Mucosa of rectum (tissue), 2 donors: Measurements from ENCODE around the gene CRB2.

ENCODE experiments used
- H3K27ac ChIP-seq, 2 donors: one replicate each; pipeline ENCODE4 v1.7.0; 2013; ENCODE audit warnings: inconsistent platforms in 2 of 2, low read depth in 2 of 2, low read length in 2 of 2
- H3K27me3 ChIP-seq, 2 donors: one replicate each; pipeline ENCODE4 v1.7.0; 2013; ENCODE audit warnings: low read length in 2 of 2; ENCODE audit not compliant: control insufficient read depth in 2 of 2, insufficient read depth in 2 of 2
- H3K36me3 ChIP-seq, 2 donors: one replicate each; pipeline ENCODE4 v1.7.0; 2013; ENCODE audit warnings: low read length in 2 of 2; ENCODE audit not compliant: control insufficient read depth in 2 of 2, insufficient read depth in 2 of 2
- H3K4me1 ChIP-seq, 2 donors: one replicate each; pipeline ENCODE4 v1.7.0; 2013; ENCODE audit warnings: low read length in 2 of 2, mild to moderate bottlenecking in 1 of 2; ENCODE audit not compliant: control insufficient read depth in 2 of 2, insufficient read depth in 2 of 2
- H3K4me3 ChIP-seq, 2 donors: one replicate each; pipeline ENCODE4 v1.7.0; 2013; ENCODE audit warnings: low read length in 2 of 2
- H3K9ac ChIP-seq, 2 donors: one replicate each; pipeline ENCODE4 v1.7.0; 2013; ENCODE audit warnings: low read length in 2 of 2, low read depth in 1 of 2, mild to moderate bottlenecking in 1 of 2
- H3K9me3 ChIP-seq, 2 donors: one replicate each; pipeline ENCODE4 v1.7.0; 2013; ENCODE audit warnings: low read length in 2 of 2; ENCODE audit not compliant: control insufficient read depth in 2 of 2
- donor health status: healthy.
- donor health status: Normal muscosa, but diverticular disease.

Gene CRB2

DNA sequence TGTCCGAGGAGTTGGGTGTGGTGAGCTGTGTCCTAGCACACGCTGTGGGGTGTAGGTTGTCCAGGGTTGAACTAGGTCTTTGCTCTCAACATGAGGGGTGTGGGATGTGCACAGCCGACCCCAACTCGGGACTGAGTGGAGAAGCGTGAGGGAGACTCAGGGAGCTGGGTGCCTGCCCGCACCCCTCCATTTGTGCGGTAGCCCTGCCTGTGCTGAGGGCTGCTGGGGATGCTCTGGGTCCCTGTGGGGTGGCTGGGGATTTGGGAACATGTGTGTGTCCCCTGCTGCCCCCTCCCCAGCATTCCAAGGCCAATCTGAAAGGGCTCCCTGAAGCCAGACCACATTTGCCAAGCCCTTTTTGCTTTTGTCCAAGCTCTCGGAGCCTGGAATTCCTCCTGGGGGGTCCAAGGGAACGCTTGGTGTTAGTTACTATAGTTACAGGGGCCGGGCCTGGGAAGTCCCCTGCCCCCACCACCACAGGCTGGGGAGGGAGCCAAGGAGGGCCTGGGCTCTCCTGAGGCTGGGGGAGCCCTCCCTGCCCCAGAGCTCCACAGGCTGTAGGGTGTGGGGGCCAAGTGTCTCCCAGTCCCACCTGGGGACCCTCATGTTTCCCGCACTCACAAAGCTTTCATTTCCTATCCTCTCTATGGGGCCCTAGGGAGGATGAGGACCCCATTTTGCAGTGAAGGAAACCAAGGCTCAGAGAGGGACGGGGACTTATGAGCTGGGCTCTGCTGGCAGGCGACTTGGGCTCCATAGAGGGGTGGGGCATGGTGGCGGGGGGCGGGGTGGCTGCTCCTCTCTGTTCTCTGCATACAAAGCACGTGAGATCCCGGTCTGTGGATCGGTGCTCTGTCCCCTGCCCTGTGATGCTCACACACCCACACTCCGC lies 1.1 kb downstream of the CRB2 start:
- Histone ChIP-seq H3K27me3 (no peaks in the 10 kb centered on the region), H3K9me3 (no peaks in the 10 kb centered on the region), H3K27ac (no peak overlapping the region), H3K4me1 (peaks cover 16 to 24% of the 10 kb centered on the region in 2 donors), H3K9ac (no peak overlapping the region), H3K36me3 (no peaks in the 10 kb centered on the region), H3K4me3 (no peak overlapping the region)

DNA sequence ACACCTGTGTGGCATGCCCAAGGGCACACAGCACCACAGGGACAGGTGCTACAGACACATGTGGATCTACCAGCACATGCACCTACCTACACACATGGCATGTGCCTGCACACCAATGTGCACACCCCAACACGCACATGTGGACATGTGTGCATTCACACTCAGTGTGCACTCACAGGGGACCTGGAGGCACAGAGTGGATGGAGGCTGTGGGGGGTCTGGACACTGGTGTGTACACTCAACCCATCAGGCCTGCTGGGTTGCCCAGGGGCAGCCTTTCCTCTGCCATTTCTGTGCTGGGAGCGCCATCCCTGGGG lies 1.7 kb downstream of the CRB2 start:
- H3K9me3 ChIP-seq = no peaks in the 10 kb centered on the region
- no peak overlapping the region for H3K4me3 ChIP-seq
- no peak overlapping the region for H3K9ac ChIP-seq
- H3K4me1 ChIP-seq = peaks cover 16 to 24% of the 10 kb centered on the region in 2 donors
- no peak overlapping the region for H3K27ac ChIP-seq
- no peaks in the 10 kb centered on the region for H3K36me3 ChIP-seq
- no peaks in the 10 kb centered on the region for H3K27me3 ChIP-seq

GRCh38 chr9:123358181-123358905 lies 2.3 kb downstream of the CRB2 start:
- Histone ChIP-seq H3K27ac (peak overlapping the region in 1 of 2 donors; percentile 1), H3K9ac (no peak overlapping the region), H3K36me3 (no peaks in the 10 kb centered on the region), H3K4me3 (no peak overlapping the region), H3K4me1 (peaks cover 16 to 24% of the 10 kb centered on the region in 2 donors), H3K9me3 (no peaks in the 10 kb centered on the region), H3K27me3 (no peaks in the 10 kb centered on the region)

DNA sequence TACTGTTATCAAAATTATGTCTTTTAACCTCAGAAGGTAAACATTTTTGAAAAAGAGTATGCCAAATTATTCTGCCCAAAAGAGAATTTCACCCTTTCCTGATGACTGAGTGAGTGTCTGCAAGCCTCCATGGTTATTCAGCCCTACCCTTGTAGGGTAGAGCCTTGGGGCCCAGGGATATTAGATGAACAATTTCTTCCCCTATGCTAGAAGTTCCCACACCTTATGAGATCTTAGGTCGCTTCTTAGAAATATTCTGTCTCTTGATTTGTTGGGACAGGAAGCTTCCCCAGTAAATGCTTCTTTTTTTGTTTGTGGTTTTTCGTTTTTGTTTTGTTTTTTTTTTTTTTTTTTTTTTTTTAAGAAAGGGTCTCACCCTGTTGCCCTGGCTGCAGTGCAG lies 3.1 kb downstream of the CRB2 start:
- no peaks in the 10 kb centered on the region for H3K36me3 ChIP-seq
- H3K4me3 ChIP-seq = no peak overlapping the region
- no peak overlapping the region for H3K9ac ChIP-seq

DNA sequence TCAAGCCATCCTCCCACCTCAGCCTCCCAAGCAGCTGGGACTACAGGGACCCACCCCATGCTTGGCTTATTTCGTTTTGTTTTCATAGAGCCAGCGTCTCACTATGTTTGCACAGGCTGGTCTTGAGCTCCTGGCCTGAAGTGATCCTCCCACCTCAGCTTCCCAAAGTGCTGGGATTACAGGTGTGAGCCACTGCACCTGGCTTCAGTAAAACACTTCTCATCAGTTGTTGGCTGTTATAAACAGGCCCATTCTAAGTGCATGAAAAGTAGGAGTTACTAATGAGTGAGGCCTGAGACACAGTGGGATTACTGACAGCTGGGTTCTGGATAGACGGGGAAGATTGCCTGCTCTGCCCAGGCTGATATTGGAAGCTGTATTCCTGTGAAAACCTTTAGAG lies 3.5 kb downstream of the CRB2 start:
- Histone ChIP-seq H3K9ac (peak overlapping the region; percentile 23 to 32), H3K4me1 (peaks cover 16 to 21% of the 10 kb centered on the region in 2 donors)

More for the DNA sequence above, 3.1 kb downstream of the CRB2 start:
- Histone ChIP-seq H3K9me3 (no peaks in the 10 kb centered on the region), H3K4me1 (peaks cover 16 to 21% of the 10 kb centered on the region in 2 donors), H3K27me3 (no peaks in the 10 kb centered on the region), H3K27ac (peak overlapping the region; percentile 45 to 74)

DNA sequence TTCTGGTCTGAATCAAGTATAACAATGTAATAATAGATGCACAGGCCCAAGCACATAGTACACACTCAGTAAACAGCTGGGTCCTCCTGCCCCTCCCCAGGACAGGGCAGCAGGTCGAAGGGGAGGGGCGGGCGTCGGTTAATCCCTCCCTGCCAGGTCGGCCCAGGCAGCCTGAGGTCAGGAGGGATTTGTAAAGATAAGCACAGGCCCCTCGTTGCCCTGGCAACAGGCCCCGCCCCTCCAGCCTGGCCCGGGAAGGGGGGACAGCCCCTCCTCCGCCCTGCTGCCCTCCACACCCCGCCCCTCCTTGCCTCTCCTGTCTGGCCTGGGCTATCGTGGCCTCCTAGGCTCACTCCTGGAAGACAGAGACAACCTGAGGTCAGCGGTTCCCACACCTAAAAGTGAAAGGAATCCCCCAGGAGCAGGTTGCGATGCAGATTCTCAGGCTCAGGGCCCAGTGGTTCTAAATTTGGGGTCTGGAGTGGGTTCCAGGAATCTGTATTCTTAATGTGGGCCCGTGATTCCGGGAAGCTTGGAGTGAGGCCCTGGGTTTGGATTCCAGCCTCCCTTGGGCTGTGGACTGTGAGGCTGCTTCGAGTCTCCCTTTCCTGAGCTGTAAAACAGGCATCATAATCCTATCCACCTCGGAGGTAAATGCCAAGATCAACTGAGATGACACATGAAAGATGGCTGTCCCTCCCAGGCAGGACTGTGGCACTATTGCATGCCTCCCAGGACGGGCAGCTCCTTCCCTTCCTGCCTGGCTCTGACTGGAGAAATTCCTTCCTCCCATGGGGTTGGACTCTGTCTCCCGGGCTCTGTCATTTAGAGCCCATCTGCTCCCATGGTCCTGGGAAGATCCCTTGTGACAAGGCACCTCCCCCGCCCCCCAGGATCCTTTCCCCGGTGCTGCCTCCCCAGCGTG lies 4.4 kb downstream of the CRB2 start:
- no peaks in the 10 kb centered on the region for H3K36me3 ChIP-seq
- H3K27me3 ChIP-seq = no peaks in the 10 kb centered on the region
- no peak overlapping the region for H3K4me3 ChIP-seq
- H3K27ac ChIP-seq = peak overlapping the region; percentile 70 to 74
- peaks cover 16 to 21% of the 10 kb centered on the region in 2 donors for H3K4me1 ChIP-seq
- H3K9me3 ChIP-seq = no peaks in the 10 kb centered on the region
- H3K9ac ChIP-seq = peak overlapping the region in 1 of 2 donors; percentile 18

More for the DNA sequence above, 3.5 kb downstream of the CRB2 start:
- Histone ChIP-seq H3K27ac (peak overlapping the region; percentile 45 to 74), H3K36me3 (no peaks in the 10 kb centered on the region), H3K9me3 (no peaks in the 10 kb centered on the region), H3K27me3 (no peaks in the 10 kb centered on the region), H3K4me3 (no peak overlapping the region)

- Histone ChIP-seq H3K27ac (no peak overlapping the region), H3K4me1 (peaks cover 16 to 21% of the 10 kb centered on the region in 2 donors)
These were observed 5.2 kb downstream of the CRB2 start for GRCh38 chr9:123361086-123361730.

GRCh38 chr9:123361731-123362510 lies 5.9 kb downstream of the CRB2 start:
- peaks cover 16% of the 10 kb centered on the region in 2 donors for H3K4me1 ChIP-seq
- H3K9me3 ChIP-seq = no peaks in the 10 kb centered on the region

More at GRCh38 chr9:123361086-123361730, 5.2 kb downstream of the CRB2 start:
- Histone ChIP-seq H3K9ac (no peak overlapping the region), H3K36me3 (no peaks in the 10 kb centered on the region), H3K9me3 (no peaks in the 10 kb centered on the region), H3K4me3 (no peak overlapping the region), H3K27me3 (no peaks in the 10 kb centered on the region)

DNA sequence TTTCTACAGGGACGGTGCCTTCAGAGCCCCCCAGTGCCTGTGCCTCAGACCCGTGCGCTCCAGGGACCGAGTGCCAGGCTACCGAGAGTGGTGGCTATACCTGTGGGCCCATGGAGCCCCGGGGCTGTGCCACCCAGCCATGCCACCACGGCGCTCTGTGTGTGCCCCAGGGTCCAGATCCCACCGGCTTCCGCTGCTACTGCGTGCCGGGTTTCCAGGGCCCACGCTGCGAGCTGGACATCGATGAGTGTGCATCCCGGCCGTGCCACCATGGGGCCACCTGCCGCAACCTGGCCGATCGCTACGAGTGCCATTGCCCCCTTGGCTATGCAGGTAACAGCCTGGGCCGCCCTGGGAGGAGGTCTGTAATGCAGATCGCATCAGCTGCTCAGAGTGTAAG lies 6.9 kb downstream of the CRB2 start:
- Histone ChIP-seq H3K4me3 (no peak overlapping the region), H3K4me1 (peaks cover 15 to 16% of the 10 kb centered on the region in 2 donors), H3K9me3 (no peaks in the 10 kb centered on the region), H3K9ac (no peak overlapping the region), H3K27me3 (no peaks in the 10 kb centered on the region), H3K36me3 (no peaks in the 10 kb centered on the region), H3K27ac (no peak overlapping the region)

More at GRCh38 chr9:123361731-123362510, 5.9 kb downstream of the CRB2 start:
- Histone ChIP-seq H3K27ac (no peak overlapping the region), H3K27me3 (no peaks in the 10 kb centered on the region), H3K9ac (no peak overlapping the region), H3K4me3 (no peak overlapping the region), H3K36me3 (no peaks in the 10 kb centered on the region)
